Progenitor cell of endocrine pancreas (in vitro differentiated cells): Measurements from ENCODE around the gene SQSTM1. TPM values are rescaled to one million over a fixed set of nuclear protein-coding genes. Genes with fewer than 3 reads are reported as not detected.

Experiments used
- DNase-seq: peaks from one replicate; pipeline ENCODE4 v3.0.0; 2021; ENCODE audit warnings: low spot score; ENCODE audit not compliant: unreplicated experiment
- H3K27ac Mint-ChIP-seq: 2 replicates; pipeline ENCODE4 v1.8.0; 2021; ENCODE audit warnings: mild to moderate bottlenecking, moderate library complexity, mixed read lengths
- H3K27me3 Mint-ChIP-seq: 2 replicates; pipeline ENCODE4 v1.8.0; 2021; ENCODE audit warnings: mixed read lengths
- H3K36me3 Mint-ChIP-seq: 2 replicates; pipeline ENCODE4 v1.8.0; 2022; ENCODE audit warnings: mixed read lengths; ENCODE audit not compliant: insufficient read depth
- H3K4me1 Mint-ChIP-seq: 2 replicates; pipeline ENCODE4 v1.8.0; 2021; ENCODE audit warnings: low read depth, mixed read lengths
- H3K4me3 Mint-ChIP-seq: 2 replicates; pipeline ENCODE4 v1.8.0; 2021; ENCODE audit warnings: low read depth, mild to moderate bottlenecking, moderate library complexity, mixed read lengths
- H3K9me3 Mint-ChIP-seq: 2 replicates; pipeline ENCODE4 v1.8.0; 2021; ENCODE audit warnings: low read depth, mixed read lengths
- long read RNA-seq: library from polyadenylated mRNA; unstranded; transcript quantifications from one replicate; pipeline ENCODE4 v2.0.0, GENCODE V29; 2020
- total RNA-seq: library from RNA; stranded (reverse); gene quantifications from 2 replicates; pipeline ENCODE4 v1.2.1, GENCODE V29; 2021
- TF ChIP-seq, protein P1 (sequence below): fragments of 200-600 bp; sonication (generic); IDR thresholded peaks from one replicate; pipeline ENCODE4 v1.5.0; 2021; ENCODE audit warnings: antibody characterized with exemption, mild to moderate bottlenecking; ENCODE audit not compliant: unreplicated experiment

SQSTM1 gene
- 113 and 139 TPM in 2 replicates for total RNA-seq
- long read RNA-seq, transcript SQSTM1-202 (8 exons, 2,986 nt): major isoform, 352 of 448 reads
- long read RNA-seq, partial matches to known transcripts: 12 of 448 reads
- long read RNA-seq, other reads (novel, unspliced or antisense): 83 of 448 reads

DNA sequence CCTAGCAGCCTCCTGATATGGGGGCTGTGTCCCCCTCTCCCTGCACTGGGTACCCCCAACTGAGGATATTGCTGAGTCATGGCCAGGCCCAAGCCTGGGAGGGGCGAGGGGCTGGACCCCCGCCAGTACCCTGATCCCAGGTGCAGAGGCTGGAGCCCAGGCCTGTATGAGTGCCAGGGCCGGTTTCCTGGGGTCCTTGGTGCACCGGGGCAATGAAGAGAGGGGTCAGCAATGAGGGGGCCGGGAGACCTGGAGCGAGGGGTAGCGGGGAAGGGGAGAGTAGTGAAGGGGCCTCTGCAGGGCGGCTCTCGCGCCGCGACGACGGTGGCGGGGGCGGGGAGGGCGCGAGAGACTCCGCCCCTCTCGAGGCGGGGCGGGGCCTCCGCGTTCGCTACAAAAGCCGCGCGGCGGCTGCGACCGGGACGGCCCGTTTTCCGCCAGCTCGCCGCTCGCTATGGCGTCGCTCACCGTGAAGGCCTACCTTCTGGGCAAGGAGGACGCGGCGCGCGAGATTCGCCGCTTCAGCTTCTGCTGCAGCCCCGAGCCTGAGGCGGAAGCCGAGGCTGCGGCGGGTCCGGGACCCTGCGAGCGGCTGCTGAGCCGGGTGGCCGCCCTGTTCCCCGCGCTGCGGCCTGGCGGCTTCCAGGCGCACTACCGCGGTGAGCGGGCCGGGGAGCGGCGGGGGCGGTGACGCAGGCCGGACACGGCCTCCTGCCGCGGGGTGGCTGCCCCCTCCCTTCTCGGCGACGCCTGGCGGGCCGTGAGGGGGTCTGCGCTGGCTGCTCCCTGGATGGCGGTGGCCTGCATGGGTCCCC lies at the start of gene SQSTM1:
SQSTM1 (plus strand) TSS at position 423 of the 815 bp plus-strand sequence; CDS start at position 455, 32 bp downstream.
- peaks cover 18% of the 10 kb centered on the region for H3K36me3 Mint-ChIP-seq

DNA sequence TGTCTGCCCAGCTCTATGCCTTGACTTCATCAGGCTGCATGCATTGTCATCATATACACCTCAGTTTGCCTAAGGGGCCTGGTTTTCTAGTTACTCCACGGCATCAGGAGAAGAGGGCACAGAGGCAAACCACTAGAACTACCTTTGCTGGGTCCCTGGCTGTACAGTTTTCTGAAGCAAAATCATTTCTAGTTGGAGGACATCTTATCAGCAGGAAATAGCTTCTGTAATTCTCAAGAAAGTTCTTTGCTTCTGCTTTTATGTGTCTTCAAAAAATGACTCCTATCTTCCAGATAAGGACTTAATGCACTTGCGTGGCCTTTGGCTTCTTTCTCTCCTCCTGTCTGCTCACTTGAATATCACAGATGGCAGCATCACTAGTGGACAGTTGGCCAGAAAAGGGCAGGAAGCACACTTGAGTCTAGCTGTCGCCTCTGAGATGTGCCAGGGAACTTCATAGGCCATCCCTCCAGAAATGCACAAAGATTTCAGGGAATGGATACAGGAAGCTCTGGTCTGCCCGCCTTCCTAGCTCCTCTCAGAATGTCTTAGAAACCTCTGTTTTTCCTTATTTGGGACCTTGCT lies 49.3 kb upstream of the SQSTM1 start:
- TF ChIP-seq, protein P1, sequence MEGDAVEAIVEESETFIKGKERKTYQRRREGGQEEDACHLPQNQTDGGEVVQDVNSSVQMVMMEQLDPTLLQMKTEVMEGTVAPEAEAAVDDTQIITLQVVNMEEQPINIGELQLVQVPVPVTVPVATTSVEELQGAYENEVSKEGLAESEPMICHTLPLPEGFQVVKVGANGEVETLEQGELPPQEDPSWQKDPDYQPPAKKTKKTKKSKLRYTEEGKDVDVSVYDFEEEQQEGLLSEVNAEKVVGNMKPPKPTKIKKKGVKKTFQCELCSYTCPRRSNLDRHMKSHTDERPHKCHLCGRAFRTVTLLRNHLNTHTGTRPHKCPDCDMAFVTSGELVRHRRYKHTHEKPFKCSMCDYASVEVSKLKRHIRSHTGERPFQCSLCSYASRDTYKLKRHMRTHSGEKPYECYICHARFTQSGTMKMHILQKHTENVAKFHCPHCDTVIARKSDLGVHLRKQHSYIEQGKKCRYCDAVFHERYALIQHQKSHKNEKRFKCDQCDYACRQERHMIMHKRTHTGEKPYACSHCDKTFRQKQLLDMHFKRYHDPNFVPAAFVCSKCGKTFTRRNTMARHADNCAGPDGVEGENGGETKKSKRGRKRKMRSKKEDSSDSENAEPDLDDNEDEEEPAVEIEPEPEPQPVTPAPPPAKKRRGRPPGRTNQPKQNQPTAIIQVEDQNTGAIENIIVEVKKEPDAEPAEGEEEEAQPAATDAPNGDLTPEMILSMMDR: no peak
- no peaks in the 10 kb centered on the region for H3K9me3 Mint-ChIP-seq
- no peaks in the 10 kb centered on the region for H3K4me1 Mint-ChIP-seq
- no peaks in the 10 kb centered on the region for H3K27me3 Mint-ChIP-seq
- peaks cover 35% of the 10 kb centered on the region for H3K36me3 Mint-ChIP-seq
- no peak overlapping the region for H3K4me3 Mint-ChIP-seq
- no peak for DNase-seq
- H3K27ac Mint-ChIP-seq: no peak overlapping the region

More for the DNA sequence above, at the start of gene SQSTM1:
- peak within 1 kb of the TSS; percentile 91 for H3K4me3 Mint-ChIP-seq
- peaks cover 1% of the 10 kb centered on the region for H3K27me3 Mint-ChIP-seq
- TF ChIP-seq, protein P1: peak; percentile 32
- peak within 1 kb of the TSS; percentile 97 for H3K27ac Mint-ChIP-seq
- peaks cover 49% of the 10 kb centered on the region for H3K4me1 Mint-ChIP-seq
- DNase-seq: peak; percentile 65
- H3K9me3 Mint-ChIP-seq: no peaks in the 10 kb centered on the region

DNA sequence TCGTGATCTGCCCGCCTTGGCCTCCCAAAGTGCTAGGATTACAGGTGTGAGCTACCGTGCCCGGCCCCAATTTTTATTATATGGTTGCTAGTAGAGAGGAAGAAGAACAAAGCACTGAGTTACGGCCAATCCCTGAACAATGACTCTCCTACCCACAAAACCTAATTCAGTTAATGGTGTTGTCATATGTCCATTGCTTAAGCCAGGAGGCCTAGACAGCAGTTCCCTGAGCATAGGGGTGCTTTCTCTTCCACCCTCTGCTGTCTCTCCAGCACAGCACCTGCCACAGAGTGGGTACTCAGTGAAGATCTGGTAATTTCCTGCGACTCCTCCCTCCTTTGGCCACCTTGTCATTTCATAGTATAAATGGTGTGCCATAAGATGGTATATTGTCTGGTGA lies 48.4 kb upstream of the SQSTM1 start:
- TF ChIP-seq, protein P1: no peak
- Mint-ChIP-seq H3K36me3 (peaks cover 35% of the 10 kb centered on the region), H3K4me1 (no peaks in the 10 kb centered on the region), H3K4me3 (no peak overlapping the region), H3K27ac (no peak overlapping the region), H3K27me3 (no peaks in the 10 kb centered on the region), H3K9me3 (no peaks in the 10 kb centered on the region)
- no peak for DNase-seq

DNA sequence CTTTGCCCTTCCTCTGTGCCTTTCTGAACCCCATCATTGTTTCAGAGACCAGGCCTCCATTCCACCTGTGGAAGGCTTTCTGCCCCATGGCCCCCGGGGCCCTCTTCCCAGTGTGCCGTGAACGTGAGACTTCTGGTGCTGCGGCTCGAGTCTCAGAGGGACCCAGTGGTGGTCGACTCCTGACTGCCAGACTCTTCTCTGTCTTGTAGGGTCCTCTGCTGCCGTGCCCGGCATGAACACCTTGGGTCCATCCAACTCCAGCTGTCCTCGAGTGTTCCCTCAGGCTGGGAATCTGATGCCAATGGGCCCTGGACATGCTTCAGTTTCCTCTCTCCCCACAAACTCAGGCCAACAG lies 47.0 kb upstream of the SQSTM1 start:
- Mint-ChIP-seq H3K27ac (no peak overlapping the region), H3K9me3 (no peaks in the 10 kb centered on the region), H3K36me3 (peaks cover 33% of the 10 kb centered on the region), H3K4me1 (no peaks in the 10 kb centered on the region), H3K27me3 (no peaks in the 10 kb centered on the region), H3K4me3 (no peak overlapping the region)
- no peak for DNase-seq
- TF ChIP-seq, protein P1: no peak

DNA sequence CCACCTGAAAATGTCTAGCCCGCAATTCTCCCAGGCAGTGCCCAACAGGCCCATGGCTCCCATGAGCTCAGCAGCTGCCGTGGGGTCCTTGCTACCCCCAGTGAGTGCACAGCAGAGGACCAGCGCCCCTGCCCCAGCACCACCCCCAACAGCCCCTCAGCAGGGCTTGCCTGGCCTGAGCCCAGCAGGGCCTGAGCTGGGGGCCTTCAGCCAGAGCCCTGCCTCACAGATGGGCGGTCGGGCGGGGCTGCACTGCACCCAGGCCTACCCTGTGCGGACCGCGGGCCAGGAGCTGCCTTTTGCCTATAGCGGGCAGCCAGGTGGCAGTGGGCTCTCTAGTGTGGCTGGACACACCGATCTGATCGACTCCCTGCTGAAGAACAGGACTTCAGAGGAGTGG lies 46.3 kb upstream of the SQSTM1 start:
- no peak for DNase-seq
- H3K9me3 Mint-ChIP-seq: no peaks in the 10 kb centered on the region
- peaks cover 27% of the 10 kb centered on the region for H3K36me3 Mint-ChIP-seq
- H3K27ac Mint-ChIP-seq: no peak overlapping the region
- no peak overlapping the region for H3K4me3 Mint-ChIP-seq
- TF ChIP-seq, protein P1: no peak
- H3K4me1 Mint-ChIP-seq: no peaks in the 10 kb centered on the region
- H3K27me3 Mint-ChIP-seq: no peaks in the 10 kb centered on the region
